ENCODE results near the gene KNTC1.

- TF ChIP-seq POLR2A (IDR thresholded peaks at IDR 0.05), result no peak
- no peak for TF ChIP-seq CTCF (IDR thresholded peaks at IDR 0.05)
Observed at GRCh38 chr12:122516544-122517361, 10.3 kb upstream of the KNTC1 start.

All from heart left ventricle (tissue), 13 donors.